ENCODE results near the gene PP2D1.

GRCh38 chr3:19945969-19946831 lies 65.9 kb downstream of the PP2D1 start:
- TF ChIP-seq POLR2A (IDR thresholded peaks at IDR 0.05) (no peak), CTCF (IDR thresholded peaks at IDR 0.05) (no peak)

Data from vagina (tissue), 2 donors.